Measurements from ENCODE around the gene NDUFB6. TPM values are rescaled to one million over a fixed set of nuclear protein-coding genes. Genes with fewer than 3 reads are reported as not detected.
A peak's percentile ranks its signal among the peaks of the same experiment; 100 is the strongest.

The NDUFB6 gene
- total RNA-seq, 1 donor from 2014 or later = 55.5 TPM

GRCh38 chr9:32587901-32588300 lies 14.9 kb upstream of the NDUFB6 start:
- peaks cover 7% of the 10 kb centered on the region for H3K4me1 Mint-ChIP-seq
- no peak for TF ChIP-seq CTCF (conservative IDR thresholded peaks at IDR 0.05)
- peaks cover 8% of the 10 kb centered on the region for H3K9me3 Mint-ChIP-seq
- H3K27ac Mint-ChIP-seq (ENCODE audit: unreplicated experiment) = no peak overlapping the region
- no peak for DNase-seq (ENCODE audit: low read depth, low spot score)
- no peaks in the 10 kb centered on the region for H3K27me3 Mint-ChIP-seq (ENCODE audit: low read depth)
- H3K36me3 Mint-ChIP-seq (ENCODE audit: low read depth) = no peaks in the 10 kb centered on the region
- no peak overlapping the region for H3K4me3 Mint-ChIP-seq

- no peak for TF ChIP-seq CTCF (conservative IDR thresholded peaks at IDR 0.05)
- no peaks in the 10 kb centered on the region for H3K36me3 Mint-ChIP-seq (ENCODE audit: low read depth)
- H3K9me3 Mint-ChIP-seq = peaks cover 8% of the 10 kb centered on the region
- peaks cover 16% of the 10 kb centered on the region for H3K4me1 Mint-ChIP-seq
- peak overlapping the region; percentile 16 for H3K27ac Mint-ChIP-seq (ENCODE audit: unreplicated experiment)
- peaks cover 3% of the 10 kb centered on the region for H3K27me3 Mint-ChIP-seq (ENCODE audit: low read depth)
- no peak for DNase-seq (ENCODE audit: low read depth, low spot score)
- no peak overlapping the region for H3K4me3 Mint-ChIP-seq
Observed at GRCh38 chr9:32584784-32585183, 11.8 kb upstream of the NDUFB6 start.

GRCh38 chr9:32581512-32582143 lies 8.7 kb upstream of the NDUFB6 start:
- TF ChIP-seq CTCF (conservative IDR thresholded peaks at IDR 0.05) = peak; percentile 72
- Mint-ChIP-seq H3K9me3 (peaks cover 5% of the 10 kb centered on the region), H3K36me3 (ENCODE audit: low read depth) (no peaks in the 10 kb centered on the region), H3K4me1 (peaks cover 9% of the 10 kb centered on the region), H3K27ac (ENCODE audit: unreplicated experiment) (no peak overlapping the region), H3K4me3 (no peak overlapping the region), H3K27me3 (ENCODE audit: low read depth) (peaks cover 32% of the 10 kb centered on the region)
- DNase-seq (ENCODE audit: low read depth, low spot score) = peak; percentile 37

GRCh38 chr9:32580631-32581300 lies 7.8 kb upstream of the NDUFB6 start:
- Mint-ChIP-seq H3K4me3 (no peak overlapping the region), H3K9me3 (peaks cover 2% of the 10 kb centered on the region), H3K27ac (ENCODE audit: unreplicated experiment) (peak overlapping the region; percentile 20), H3K27me3 (ENCODE audit: low read depth) (peaks cover 40% of the 10 kb centered on the region), H3K36me3 (ENCODE audit: low read depth) (no peaks in the 10 kb centered on the region), H3K4me1 (peaks cover 9% of the 10 kb centered on the region)
- DNase-seq (ENCODE audit: low read depth, low spot score) = no peak
- TF ChIP-seq CTCF (conservative IDR thresholded peaks at IDR 0.05) = no peak

- peaks cover 9% of the 10 kb centered on the region for H3K4me1 Mint-ChIP-seq
- TF ChIP-seq CTCF (conservative IDR thresholded peaks at IDR 0.05) = peak; percentile 97
- peaks cover 42% of the 10 kb centered on the region for H3K27me3 Mint-ChIP-seq (ENCODE audit: low read depth)
- H3K9me3 Mint-ChIP-seq = no peaks in the 10 kb centered on the region
- no peaks in the 10 kb centered on the region for H3K36me3 Mint-ChIP-seq (ENCODE audit: low read depth)
- H3K4me3 Mint-ChIP-seq = no peak overlapping the region
- peak; percentile 76 for DNase-seq (ENCODE audit: low read depth, low spot score)
- no peak overlapping the region for H3K27ac Mint-ChIP-seq (ENCODE audit: unreplicated experiment)
Observed at GRCh38 chr9:32579706-32580331, 6.9 kb upstream of the NDUFB6 start.

Data from neural crest cell (in vitro differentiated cells).